ENCODE data around the gene DISC1.
"Not testable (repeated sequence)": the region's sequence is repeated elsewhere in the genome, so short reads cannot be mapped to it uniquely, and the experiment has no call there.

DNA sequence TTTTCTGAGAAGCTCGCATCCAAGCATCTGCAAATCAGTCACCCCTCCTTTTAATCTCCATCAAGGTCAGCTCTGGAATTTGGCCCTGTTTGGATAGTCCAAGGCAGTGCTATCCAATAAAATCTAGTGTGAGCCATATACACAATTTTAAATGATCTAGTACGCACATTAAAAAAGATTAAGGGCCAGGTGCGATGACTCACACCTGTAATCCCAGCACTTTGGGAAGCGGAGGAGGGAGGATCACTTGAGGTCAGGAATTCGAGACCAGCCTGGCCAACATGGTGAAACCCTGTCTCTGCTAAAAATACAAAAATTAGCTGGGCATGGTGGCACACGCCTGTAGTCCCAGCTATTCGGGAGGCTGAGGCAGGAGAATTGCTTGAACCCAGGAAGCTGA is 139.2 kb downstream of the DISC1 start:
- TF ChIP-seq, protein P1, sequence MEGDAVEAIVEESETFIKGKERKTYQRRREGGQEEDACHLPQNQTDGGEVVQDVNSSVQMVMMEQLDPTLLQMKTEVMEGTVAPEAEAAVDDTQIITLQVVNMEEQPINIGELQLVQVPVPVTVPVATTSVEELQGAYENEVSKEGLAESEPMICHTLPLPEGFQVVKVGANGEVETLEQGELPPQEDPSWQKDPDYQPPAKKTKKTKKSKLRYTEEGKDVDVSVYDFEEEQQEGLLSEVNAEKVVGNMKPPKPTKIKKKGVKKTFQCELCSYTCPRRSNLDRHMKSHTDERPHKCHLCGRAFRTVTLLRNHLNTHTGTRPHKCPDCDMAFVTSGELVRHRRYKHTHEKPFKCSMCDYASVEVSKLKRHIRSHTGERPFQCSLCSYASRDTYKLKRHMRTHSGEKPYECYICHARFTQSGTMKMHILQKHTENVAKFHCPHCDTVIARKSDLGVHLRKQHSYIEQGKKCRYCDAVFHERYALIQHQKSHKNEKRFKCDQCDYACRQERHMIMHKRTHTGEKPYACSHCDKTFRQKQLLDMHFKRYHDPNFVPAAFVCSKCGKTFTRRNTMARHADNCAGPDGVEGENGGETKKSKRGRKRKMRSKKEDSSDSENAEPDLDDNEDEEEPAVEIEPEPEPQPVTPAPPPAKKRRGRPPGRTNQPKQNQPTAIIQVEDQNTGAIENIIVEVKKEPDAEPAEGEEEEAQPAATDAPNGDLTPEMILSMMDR (IDR thresholded peaks at IDR 0.05), result not testable (repeated sequence)
- not testable (repeated sequence) for TF ChIP-seq POLR2AphosphoS5 (IDR thresholded peaks at IDR 0.05; ENCODE audit: insufficient read depth in 1 of 2, low read depth in 1 of 2); POLR2A (IDR thresholded peaks at IDR 0.05)

All from vagina (tissue), 2 donors.